ENCODE results near the gene TSKU. TPM values are rescaled to one million over a fixed set of nuclear protein-coding genes. Genes with fewer than 3 reads are reported as not detected.
"Not testable (repeated sequence)": the region's sequence is repeated elsewhere in the genome, so short reads cannot be mapped to it uniquely, and the experiment has no call there.

The TSKU gene
- polyA plus RNA-seq, 6 donors from 2014 or later, result not detected

GRCh38 chr11:76824980-76825725 lies 42.0 kb downstream of the TSKU start:
- peaks cover 9 to 16% (median 11%) of the 10 kb centered on the region in 3 donors for H3K4me1 Mint-ChIP-seq
- H3K36me3 Mint-ChIP-seq, result no peaks in the 10 kb centered on the region
- H3K4me3 Mint-ChIP-seq, result no peak overlapping the region
- H3K9me3 Mint-ChIP-seq, result peaks cover 0 to 7% (median 0%) of the 10 kb centered on the region in 7 donors
- peaks cover 6 to 21% (median 13%) of the 10 kb centered on the region in 3 donors for H3K27me3 Mint-ChIP-seq
- peak overlapping the region in 1 of 6 donors; percentile 13 for H3K27ac Mint-ChIP-seq
- ATAC-seq (ENCODE audit: low read depth in 2 of 2) (no peak), DNase-seq (no peak)

GRCh38 chr11:76825726-76826396 lies 42.7 kb downstream of the TSKU start:
- no peak for ATAC-seq (ENCODE audit: low read depth in 2 of 2)
- H3K4me1 Mint-ChIP-seq, result peaks cover 9 to 16% (median 11%) of the 10 kb centered on the region in 3 donors
- DNase-seq, result no peak
- H3K27me3 Mint-ChIP-seq, result peaks cover 6 to 21% (median 20%) of the 10 kb centered on the region in 3 donors
- no peak overlapping the region for H3K4me3 Mint-ChIP-seq
- H3K36me3 Mint-ChIP-seq, result no peaks in the 10 kb centered on the region
- H3K9me3 Mint-ChIP-seq, result peaks cover 0 to 7% (median 0%) of the 10 kb centered on the region in 7 donors
- peak overlapping the region in 4 of 6 donors; percentile 1 to 29 (median 15) for H3K27ac Mint-ChIP-seq

- Mint-ChIP-seq H3K4me1 (peaks cover 9 to 16% (median 11%) of the 10 kb centered on the region in 3 donors), H3K27me3 (peaks cover 6 to 25% (median 21%) of the 10 kb centered on the region in 3 donors)
- H3K4me3 Mint-ChIP-seq; H3K36me3 Mint-ChIP-seq; ATAC-seq (ENCODE audit: low read depth in 2 of 2); DNase-seq; H3K27ac Mint-ChIP-seq; H3K9me3 Mint-ChIP-seq: not testable (repeated sequence)
These were observed 43.4 kb downstream of the TSKU start for GRCh38 chr11:76826508-76826907.

GRCh38 chr11:76827005-76827404 lies 43.8 kb downstream of the TSKU start:
- not testable (repeated sequence) for H3K4me3 Mint-ChIP-seq; H3K36me3 Mint-ChIP-seq; ATAC-seq (ENCODE audit: low read depth in 2 of 2); DNase-seq; H3K27ac Mint-ChIP-seq; H3K9me3 Mint-ChIP-seq
- Mint-ChIP-seq H3K4me1 (peaks cover 9 to 15% (median 11%) of the 10 kb centered on the region in 3 donors), H3K27me3 (peaks cover 6 to 25% (median 21%) of the 10 kb centered on the region in 3 donors)

- H3K4me3 Mint-ChIP-seq, result no peak overlapping the region
These were observed 47.6 kb downstream of the TSKU start for GRCh38 chr11:76830639-76831327.

GRCh38 chr11:76831686-76832310 lies 48.6 kb downstream of the TSKU start:
- H3K27ac Mint-ChIP-seq, result no peak overlapping the region
- DNase-seq (no peak), ATAC-seq (ENCODE audit: low read depth in 2 of 2) (no peak)
- H3K36me3 Mint-ChIP-seq, result no peaks in the 10 kb centered on the region
- no peaks in the 10 kb centered on the region for H3K4me1 Mint-ChIP-seq
- no peak overlapping the region for H3K4me3 Mint-ChIP-seq
- peaks cover 0 to 3% (median 0%) of the 10 kb centered on the region in 7 donors for H3K9me3 Mint-ChIP-seq
- H3K27me3 Mint-ChIP-seq, result peaks cover 6 to 31% (median 12%) of the 10 kb centered on the region in 3 donors

More at GRCh38 chr11:76830639-76831327, 47.6 kb downstream of the TSKU start:
- Mint-ChIP-seq H3K9me3 (peaks cover 0 to 3% (median 0%) of the 10 kb centered on the region in 7 donors), H3K27me3 (peaks cover 6 to 31% (median 12%) of the 10 kb centered on the region in 3 donors), H3K27ac (no peak overlapping the region), H3K4me1 (peaks cover 0 to 4% (median under 1%) of the 10 kb centered on the region in 3 donors), H3K36me3 (no peaks in the 10 kb centered on the region)
- no peak for DNase-seq
- ATAC-seq (ENCODE audit: low read depth in 2 of 2), result no peak

GRCh38 chr11:76832361-76832760 lies 49.2 kb downstream of the TSKU start:
- no peak for DNase-seq
- peaks cover 0 to 3% (median 0%) of the 10 kb centered on the region in 7 donors for H3K9me3 Mint-ChIP-seq
- no peaks in the 10 kb centered on the region for H3K36me3 Mint-ChIP-seq

GRCh38 chr11:76834151-76834550 lies 51.0 kb downstream of the TSKU start:
- Mint-ChIP-seq H3K4me1 (no peaks in the 10 kb centered on the region), H3K4me3 (no peak overlapping the region), H3K27ac (no peak overlapping the region), H3K27me3 (peaks cover 10 to 35% (median 18%) of the 10 kb centered on the region in 3 donors), H3K36me3 (no peaks in the 10 kb centered on the region), H3K9me3 (peaks cover 0 to 3% (median 0%) of the 10 kb centered on the region in 7 donors)
- DNase-seq, result no peak
- no peak for ATAC-seq (ENCODE audit: low read depth in 2 of 2)

More at GRCh38 chr11:76832361-76832760, 49.2 kb downstream of the TSKU start:
- Mint-ChIP-seq H3K4me3 (no peak overlapping the region), H3K27ac (no peak overlapping the region), H3K4me1 (no peaks in the 10 kb centered on the region), H3K27me3 (peaks cover 6 to 31% (median 12%) of the 10 kb centered on the region in 3 donors)
- no peak for ATAC-seq (ENCODE audit: low read depth in 2 of 2)

GRCh38 chr11:76835036-76835435 lies 51.9 kb downstream of the TSKU start:
- H3K27me3 Mint-ChIP-seq, result peaks cover 4 to 33% (median 10%) of the 10 kb centered on the region in 3 donors
- no peaks in the 10 kb centered on the region for H3K36me3 Mint-ChIP-seq
- no peaks in the 10 kb centered on the region for H3K9me3 Mint-ChIP-seq
- no peaks in the 10 kb centered on the region for H3K4me1 Mint-ChIP-seq
- DNase-seq (no peak), ATAC-seq (ENCODE audit: low read depth in 2 of 2) (no peak)
- no peak overlapping the region for H3K4me3 Mint-ChIP-seq
- no peak overlapping the region for H3K27ac Mint-ChIP-seq

- Mint-ChIP-seq H3K36me3 (no peaks in the 10 kb centered on the region), H3K4me1 (no peaks in the 10 kb centered on the region), H3K9me3 (no peaks in the 10 kb centered on the region), H3K4me3 (no peak overlapping the region), H3K27ac (no peak overlapping the region), H3K27me3 (peaks cover 4 to 31% (median 9%) of the 10 kb centered on the region in 3 donors)
- ATAC-seq (ENCODE audit: low read depth in 2 of 2) (no peak), DNase-seq (no peak)
These were observed 52.9 kb downstream of the TSKU start for GRCh38 chr11:76835928-76836612.

- Mint-ChIP-seq H3K27ac (no peak overlapping the region), H3K36me3 (no peaks in the 10 kb centered on the region), H3K9me3 (peaks cover 0 to 3% (median 0%) of the 10 kb centered on the region in 7 donors), H3K4me1 (no peaks in the 10 kb centered on the region), H3K4me3 (no peak overlapping the region), H3K27me3 (peaks cover 9 to 34% (median 16%) of the 10 kb centered on the region in 3 donors)
- ATAC-seq (ENCODE audit: low read depth in 2 of 2) (no peak), DNase-seq (no peak)
These were observed 53.6 kb downstream of the TSKU start for GRCh38 chr11:76836613-76837291.

All from naive B cell (primary cell).